ENCODE data around the gene HOXD3. TPM values are rescaled to one million over a fixed set of nuclear protein-coding genes. Genes with fewer than 3 reads are reported as not detected.

The HOXD3 gene
- total RNA-seq, 1 experiment from 2014 or later = not detected

DNA sequence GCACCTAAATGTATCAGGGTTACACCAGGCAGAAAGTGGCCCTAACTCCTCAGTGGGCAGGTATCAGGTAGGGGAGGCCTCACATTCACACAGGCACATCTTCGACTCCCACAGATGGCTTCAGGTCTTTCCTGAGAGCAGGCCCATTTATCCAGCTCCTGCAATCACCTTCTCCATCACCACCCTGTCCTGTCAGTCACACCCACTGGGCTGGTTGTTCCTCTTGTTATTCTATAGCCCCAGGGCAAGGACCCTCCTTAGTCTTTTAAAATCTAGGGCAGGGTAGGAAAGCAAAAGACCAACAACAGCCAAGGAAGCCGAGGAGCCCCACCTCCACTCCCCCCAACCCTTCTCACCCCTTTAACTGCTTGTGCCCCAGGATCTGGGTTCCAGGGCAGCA is 14.8 kb upstream of the HOXD3 start (continued):
- no peak for TF ChIP-seq IRF2 (CRISPR knock-in tag; IDR thresholded peaks at IDR 0.05; ENCODE audit: borderline replicate concordance, low read depth)
- TF ChIP-seq TEAD1 (CRISPR knock-in tag; IDR thresholded peaks at IDR 0.05) = no peak
- TF ChIP-seq TEAD4 (CRISPR knock-in tag; IDR thresholded peaks at IDR 0.05) = no peak

GRCh38 chr2:176145085-176145969 is 11.8 kb upstream of the HOXD3 start:
- TF ChIP-seq TCF7 (CRISPR knock-in tag; IDR thresholded peaks at IDR 0.05; ENCODE audit: low read depth) (no peak), ZNF219 (CRISPR knock-in tag; IDR thresholded peaks at IDR 0.05; ENCODE audit: borderline replicate concordance) (no peak), KAT7 (CRISPR knock-in tag; IDR thresholded peaks at IDR 0.05; ENCODE audit: borderline replicate concordance) (no peak), ZNF425 (CRISPR knock-in tag; conservative IDR thresholded peaks at IDR 0.05) (no peak), ZNF416 (CRISPR knock-in tag; IDR thresholded peaks at IDR 0.05) (no peak), IRF1 (CRISPR knock-in tag; IDR thresholded peaks at IDR 0.05) (no peak), GRHL2 (CRISPR knock-in tag; IDR thresholded peaks at IDR 0.05; ENCODE audit: insufficient replicate concordance, severe bottlenecking) (no peak), CREB1 (CRISPR knock-in tag; IDR thresholded peaks at IDR 0.05) (no peak), AFF4 (CRISPR knock-in tag; IDR thresholded peaks at IDR 0.05; ENCODE audit: borderline replicate concordance) (no peak), FOXK1 (CRISPR knock-in tag; IDR thresholded peaks at IDR 0.05) (no peak), TEAD1 (CRISPR knock-in tag; IDR thresholded peaks at IDR 0.05) (no peak), CREM (CRISPR knock-in tag; IDR thresholded peaks at IDR 0.05) (no peak), MAX (CRISPR knock-in tag; IDR thresholded peaks at IDR 0.05) (no peak), SOX15 (CRISPR knock-in tag; IDR thresholded peaks at IDR 0.05) (no peak)
- TF ChIP-seq, protein P1, sequence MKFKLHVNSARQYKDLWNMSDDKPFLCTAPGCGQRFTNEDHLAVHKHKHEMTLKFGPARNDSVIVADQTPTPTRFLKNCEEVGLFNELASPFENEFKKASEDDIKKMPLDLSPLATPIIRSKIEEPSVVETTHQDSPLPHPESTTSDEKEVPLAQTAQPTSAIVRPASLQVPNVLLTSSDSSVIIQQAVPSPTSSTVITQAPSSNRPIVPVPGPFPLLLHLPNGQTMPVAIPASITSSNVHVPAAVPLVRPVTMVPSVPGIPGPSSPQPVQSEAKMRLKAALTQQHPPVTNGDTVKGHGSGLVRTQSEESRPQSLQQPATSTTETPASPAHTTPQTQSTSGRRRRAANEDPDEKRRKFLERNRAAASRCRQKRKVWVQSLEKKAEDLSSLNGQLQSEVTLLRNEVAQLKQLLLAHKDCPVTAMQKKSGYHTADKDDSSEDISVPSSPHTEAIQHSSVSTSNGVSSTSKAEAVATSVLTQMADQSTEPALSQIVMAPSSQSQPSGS (CRISPR knock-in tag; IDR thresholded peaks at IDR 0.05; ENCODE audit: borderline replicate concordance, low read depth) = no peak
- TF ChIP-seq, protein P2, sequence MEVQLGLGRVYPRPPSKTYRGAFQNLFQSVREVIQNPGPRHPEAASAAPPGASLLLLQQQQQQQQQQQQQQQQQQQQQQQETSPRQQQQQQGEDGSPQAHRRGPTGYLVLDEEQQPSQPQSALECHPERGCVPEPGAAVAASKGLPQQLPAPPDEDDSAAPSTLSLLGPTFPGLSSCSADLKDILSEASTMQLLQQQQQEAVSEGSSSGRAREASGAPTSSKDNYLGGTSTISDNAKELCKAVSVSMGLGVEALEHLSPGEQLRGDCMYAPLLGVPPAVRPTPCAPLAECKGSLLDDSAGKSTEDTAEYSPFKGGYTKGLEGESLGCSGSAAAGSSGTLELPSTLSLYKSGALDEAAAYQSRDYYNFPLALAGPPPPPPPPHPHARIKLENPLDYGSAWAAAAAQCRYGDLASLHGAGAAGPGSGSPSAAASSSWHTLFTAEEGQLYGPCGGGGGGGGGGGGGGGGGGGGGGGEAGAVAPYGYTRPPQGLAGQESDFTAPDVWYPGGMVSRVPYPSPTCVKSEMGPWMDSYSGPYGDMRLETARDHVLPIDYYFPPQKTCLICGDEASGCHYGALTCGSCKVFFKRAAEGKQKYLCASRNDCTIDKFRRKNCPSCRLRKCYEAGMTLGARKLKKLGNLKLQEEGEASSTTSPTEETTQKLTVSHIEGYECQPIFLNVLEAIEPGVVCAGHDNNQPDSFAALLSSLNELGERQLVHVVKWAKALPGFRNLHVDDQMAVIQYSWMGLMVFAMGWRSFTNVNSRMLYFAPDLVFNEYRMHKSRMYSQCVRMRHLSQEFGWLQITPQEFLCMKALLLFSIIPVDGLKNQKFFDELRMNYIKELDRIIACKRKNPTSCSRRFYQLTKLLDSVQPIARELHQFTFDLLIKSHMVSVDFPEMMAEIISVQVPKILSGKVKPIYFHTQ (CRISPR knock-in tag; IDR thresholded peaks at IDR 0.05) = no peak
- TF ChIP-seq, protein P3, sequence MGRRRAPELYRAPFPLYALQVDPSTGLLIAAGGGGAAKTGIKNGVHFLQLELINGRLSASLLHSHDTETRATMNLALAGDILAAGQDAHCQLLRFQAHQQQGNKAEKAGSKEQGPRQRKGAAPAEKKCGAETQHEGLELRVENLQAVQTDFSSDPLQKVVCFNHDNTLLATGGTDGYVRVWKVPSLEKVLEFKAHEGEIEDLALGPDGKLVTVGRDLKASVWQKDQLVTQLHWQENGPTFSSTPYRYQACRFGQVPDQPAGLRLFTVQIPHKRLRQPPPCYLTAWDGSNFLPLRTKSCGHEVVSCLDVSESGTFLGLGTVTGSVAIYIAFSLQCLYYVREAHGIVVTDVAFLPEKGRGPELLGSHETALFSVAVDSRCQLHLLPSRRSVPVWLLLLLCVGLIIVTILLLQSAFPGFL (CRISPR knock-in tag; IDR thresholded peaks at IDR 0.05; ENCODE audit: borderline replicate concordance) = no peak
- no peaks in the 10 kb centered on the region for H3K9me3 Mint-ChIP-seq
- no peak overlapping the region for H3K27ac Mint-ChIP-seq
- DNase-seq (ENCODE audit: low spot score) = no peak
- POLR2A ChIA-PET = no interaction called here
- H3K27me3 Mint-ChIP-seq (ENCODE audit: low read depth) = peaks cover 98% of the 10 kb centered on the region
- peaks cover 15% of the 10 kb centered on the region for H3K4me1 Mint-ChIP-seq
- no peak overlapping the region for H3K4me3 Mint-ChIP-seq
- no peaks in the 10 kb centered on the region for H3K36me3 Mint-ChIP-seq
- ATAC-seq = no peak
- CTCF ChIA-PET = interaction anchor here (1.2 to 1.4 kb wide), 2 partner anchors 310 to 509 kb away, joined by 3 to 5 read pairs; no protein-coding TSS in a partner anchor

Measured in WTC11 (cell line).